Measurements from ENCODE around the gene FCRLA.
"Not testable (repeated sequence)": the region's sequence is repeated elsewhere in the genome, so short reads cannot be mapped to it uniquely, and the experiment has no call there.

Gene FCRLA, protein sequence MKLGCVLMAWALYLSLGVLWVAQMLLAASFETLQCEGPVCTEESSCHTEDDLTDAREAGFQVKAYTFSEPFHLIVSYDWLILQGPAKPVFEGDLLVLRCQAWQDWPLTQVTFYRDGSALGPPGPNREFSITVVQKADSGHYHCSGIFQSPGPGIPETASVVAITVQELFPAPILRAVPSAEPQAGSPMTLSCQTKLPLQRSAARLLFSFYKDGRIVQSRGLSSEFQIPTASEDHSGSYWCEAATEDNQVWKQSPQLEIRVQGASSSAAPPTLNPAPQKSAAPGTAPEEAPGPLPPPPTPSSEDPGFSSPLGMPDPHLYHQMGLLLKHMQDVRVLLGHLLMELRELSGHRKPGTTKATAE

GRCh38 chr1:161706482-161707347 is at the start of gene FCRLA:
FCRLA (plus strand) TSS chr1:161707229; CDS start chr1:161707265, 36 bp downstream.
- DNase-seq (ENCODE audit: low spot score) = peak; percentile 63

DNA sequence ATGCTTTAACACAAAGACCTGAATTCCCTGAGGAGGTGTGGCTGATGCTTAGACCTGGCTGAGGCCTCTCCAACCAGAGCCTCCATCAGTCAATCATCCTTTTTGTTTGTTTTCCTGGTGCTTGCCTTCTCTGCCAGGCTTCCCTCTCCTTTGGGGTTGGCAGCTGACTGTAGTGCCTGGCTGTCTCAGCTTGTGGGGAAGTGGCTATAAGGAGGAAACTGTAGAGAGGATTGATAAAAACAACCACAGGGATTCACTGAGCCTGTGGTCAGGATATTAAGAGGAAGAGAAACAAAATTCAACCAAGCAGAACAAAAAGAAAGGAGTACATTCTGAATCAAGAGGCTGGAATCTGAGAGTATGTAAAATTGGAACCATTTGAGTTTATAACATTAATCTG is 48.5 kb upstream of the FCRLA start:
- not testable (repeated sequence) for DNase-seq (ENCODE audit: low spot score)

DNA sequence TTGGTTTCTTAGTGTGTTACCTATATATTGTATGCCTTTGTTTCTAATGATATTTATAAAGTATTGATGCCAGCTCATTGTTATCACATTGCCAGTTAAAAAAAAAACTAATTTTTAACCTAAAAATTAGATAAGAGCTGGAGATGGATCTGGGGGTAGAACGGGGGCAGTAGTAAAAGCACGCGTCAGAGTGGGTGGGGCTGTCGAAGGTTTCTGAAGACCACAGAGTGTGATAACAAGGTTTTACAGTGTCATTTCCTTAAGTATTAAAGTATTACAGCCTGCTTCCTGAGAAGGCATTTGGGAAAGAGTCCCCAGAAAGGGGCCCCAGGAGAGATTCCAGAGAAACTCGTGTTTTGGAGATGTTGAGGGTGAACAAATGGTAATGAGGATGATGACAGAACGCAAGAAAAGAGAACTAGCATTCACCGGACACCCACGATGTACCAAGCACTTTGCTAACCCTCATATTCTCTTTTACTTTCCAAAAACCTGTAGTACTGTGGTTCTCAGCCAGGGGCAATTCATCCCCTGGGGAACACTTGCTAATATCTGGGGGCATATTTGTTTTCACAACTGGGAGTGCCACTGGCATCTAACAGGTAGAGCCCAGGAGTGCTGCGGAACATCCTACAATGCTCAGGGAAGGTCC is 45.2 kb upstream of the FCRLA start:
- DNase-seq (ENCODE audit: low spot score) = not testable (repeated sequence)

DNA sequence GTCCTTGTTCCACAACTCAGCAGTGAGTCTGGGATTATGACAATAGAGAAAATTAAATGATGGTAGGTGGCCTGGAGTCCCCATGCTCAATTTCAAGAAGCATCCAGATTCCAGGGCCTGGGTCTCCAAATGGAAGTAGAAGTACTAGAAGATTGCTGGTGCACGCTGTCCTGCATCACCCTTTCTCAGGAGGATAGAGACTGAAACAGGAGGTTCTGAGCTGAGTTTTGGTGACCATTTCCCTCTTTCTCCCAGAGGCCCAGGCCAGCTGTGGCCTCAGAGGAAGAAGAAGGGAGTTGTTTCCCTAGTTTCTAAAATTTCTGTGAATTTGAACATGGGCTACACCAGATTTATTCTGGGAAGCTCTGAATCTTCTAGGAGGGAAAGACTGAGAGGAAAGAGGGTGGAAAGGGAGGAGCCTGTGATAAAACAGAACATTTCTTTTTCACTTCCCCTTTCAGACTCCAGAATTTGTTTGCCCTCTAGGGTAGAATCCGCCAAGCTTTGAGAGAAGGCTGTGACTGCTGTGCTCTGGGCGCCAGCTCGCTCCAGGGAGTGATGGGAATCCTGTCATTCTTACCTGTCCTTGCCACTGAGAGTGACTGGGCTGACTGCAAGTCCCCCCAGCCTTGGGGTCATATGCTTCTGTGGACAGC is 44.2 kb upstream of the FCRLA start, which contains the start of gene FCGR2B:
Gene FCGR2B (plus strand): TSS at position 460 of the 656 bp plus-strand sequence. CDS start 99 bp downstream, at position 559.
- DNase-seq (ENCODE audit: low spot score) = not testable (repeated sequence)

DNA sequence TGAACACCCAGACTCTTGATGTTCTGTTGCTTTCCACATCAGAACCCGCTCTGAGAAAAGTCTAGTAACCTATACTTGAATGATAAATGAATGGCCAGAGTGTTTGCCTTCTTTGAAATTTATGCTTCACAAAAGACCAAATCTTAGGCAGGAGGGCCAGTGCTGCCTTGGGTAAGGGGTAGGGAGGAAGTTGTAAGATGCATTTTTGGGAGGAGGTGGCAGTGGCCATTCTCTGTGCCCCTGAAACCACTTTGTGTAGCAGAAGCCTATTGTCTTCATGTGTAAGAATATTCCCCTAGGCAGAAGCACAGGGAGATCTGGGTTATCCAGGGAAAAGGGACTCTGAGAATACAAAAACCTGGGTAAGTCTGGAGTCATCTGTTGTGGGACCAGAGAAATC is 43.5 kb upstream of the FCRLA start:
- DNase-seq (ENCODE audit: low spot score) = not testable (repeated sequence)

GRCh38 chr1:161664689-161665088 is 42.3 kb upstream of the FCRLA start:
- not testable (repeated sequence) for DNase-seq (ENCODE audit: low spot score)

- DNase-seq (ENCODE audit: low spot score) = not testable (repeated sequence)
Measured at GRCh38 chr1:161671045-161672020, 35.7 kb upstream of the FCRLA start.

GRCh38 chr1:161673437-161673836 is 33.6 kb upstream of the FCRLA start:
- DNase-seq (ENCODE audit: low spot score) = not testable (repeated sequence)

DNA sequence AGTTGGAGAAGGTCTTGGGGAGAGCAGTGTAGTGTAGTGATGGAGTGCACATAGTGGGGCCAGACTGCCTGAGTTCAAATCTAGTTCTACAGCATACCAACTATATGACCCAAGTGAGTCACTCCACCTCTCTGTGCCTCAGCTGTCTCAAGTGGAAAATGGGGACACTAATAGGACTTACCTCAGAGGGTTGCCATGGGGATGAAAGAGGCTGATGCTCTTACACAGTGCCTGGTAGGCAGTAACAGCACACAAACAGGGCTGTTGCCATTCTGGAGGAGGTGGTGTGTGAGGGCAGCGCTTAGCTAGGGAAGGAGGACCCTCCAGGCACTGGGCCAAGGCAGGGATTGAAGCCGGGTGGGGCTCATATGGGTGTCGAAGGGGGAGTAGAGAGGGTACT is 32.6 kb upstream of the FCRLA start:
- not testable (repeated sequence) for DNase-seq (ENCODE audit: low spot score)

DNA sequence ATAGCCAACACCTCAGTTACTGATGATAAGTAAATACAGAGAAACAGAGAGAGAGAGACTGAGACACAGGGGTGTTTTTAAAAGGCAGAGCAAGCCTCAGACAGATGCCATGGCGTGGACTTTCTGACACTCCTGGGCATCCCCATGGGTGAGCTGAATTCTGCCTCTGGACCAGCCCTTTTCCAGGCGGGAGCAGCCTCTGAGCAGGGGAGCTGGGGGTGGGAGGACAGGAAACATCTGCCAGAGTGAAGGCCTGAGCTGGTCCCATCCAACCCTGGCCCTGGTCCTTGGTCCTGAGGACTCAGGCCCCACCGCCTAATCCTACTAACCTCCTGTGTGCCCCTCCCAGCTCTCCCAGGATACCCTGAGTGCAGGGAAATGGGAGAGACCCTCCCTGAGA is 32.1 kb upstream of the FCRLA start:
- not testable (repeated sequence) for DNase-seq (ENCODE audit: low spot score)

- no peak for DNase-seq (ENCODE audit: low spot score)
Measured at GRCh38 chr1:161676441-161676840, 30.6 kb upstream of the FCRLA start.

DNA sequence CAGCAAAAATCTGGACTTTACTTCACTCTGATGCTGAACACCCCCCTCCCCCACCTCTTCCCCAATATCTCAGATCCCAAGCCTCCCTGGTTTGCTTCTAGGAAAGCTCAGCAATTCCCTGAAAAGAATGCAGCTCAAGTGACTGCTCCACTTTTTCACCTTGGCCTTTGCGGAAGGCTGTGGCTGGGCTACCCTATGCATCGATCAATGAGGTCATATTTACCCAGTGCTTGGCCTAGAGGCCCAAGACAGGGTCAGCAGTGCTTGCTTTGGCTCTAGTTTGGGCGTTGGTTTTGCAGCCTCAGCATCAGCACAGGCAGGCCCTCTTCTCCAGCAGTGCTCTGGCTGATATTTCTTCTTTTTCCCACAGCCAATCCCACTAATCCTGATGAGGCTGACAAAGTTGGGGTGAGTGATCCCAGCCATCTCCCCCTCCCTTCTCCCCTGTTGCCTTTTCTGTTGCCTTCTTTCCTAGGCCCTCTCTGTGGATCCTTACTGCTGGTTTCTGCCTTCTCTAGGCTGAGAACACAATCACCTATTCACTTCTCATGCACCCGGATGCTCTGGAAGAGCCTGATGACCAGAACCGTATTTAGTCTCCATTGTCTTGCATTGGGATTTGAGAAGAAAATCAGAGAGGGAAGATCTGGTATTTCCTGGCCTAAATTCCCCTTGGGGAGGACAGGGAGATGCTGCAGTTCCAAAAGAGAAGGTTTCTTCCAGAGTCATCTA is 29.9 kb upstream of the FCRLA start:
- no peak for DNase-seq (ENCODE audit: low spot score)

- DNase-seq (ENCODE audit: low spot score) = no peak
Measured at GRCh38 chr1:161678500-161678899, 28.5 kb upstream of the FCRLA start.

- no peak for DNase-seq (ENCODE audit: low spot score)
Measured at GRCh38 chr1:161681879-161682278, 25.1 kb upstream of the FCRLA start.

GRCh38 chr1:161688946-161689345 is 18.1 kb upstream of the FCRLA start:
- no peak for DNase-seq (ENCODE audit: low spot score)

DNA sequence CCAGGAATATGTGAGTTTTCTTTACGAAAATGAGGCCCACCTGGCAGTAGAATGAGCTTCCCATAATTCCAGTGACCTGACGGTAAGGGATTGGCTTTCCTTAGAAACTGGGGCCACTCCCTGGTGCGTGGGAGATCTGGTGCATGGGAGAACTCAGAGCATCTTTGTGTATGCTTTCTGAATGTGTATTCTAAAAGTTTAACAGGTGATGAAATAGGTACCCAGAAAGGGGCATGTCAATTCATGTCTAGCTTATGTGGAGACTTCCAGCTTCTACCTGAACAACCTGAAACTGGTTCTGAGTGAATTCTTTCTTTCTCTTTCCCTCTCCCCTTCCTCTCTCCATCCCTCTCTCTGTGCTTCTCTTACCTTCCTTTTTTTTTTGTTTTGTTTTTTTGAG is 15.2 kb upstream of the FCRLA start:
- DNase-seq (ENCODE audit: low spot score) = no peak

GRCh38 chr1:161693020-161693712 is 13.9 kb upstream of the FCRLA start:
- DNase-seq (ENCODE audit: low spot score) = not testable (repeated sequence)

GRCh38 chr1:161698302-161698701 is 8.7 kb upstream of the FCRLA start:
- DNase-seq (ENCODE audit: low spot score) = not testable (repeated sequence)

DNA sequence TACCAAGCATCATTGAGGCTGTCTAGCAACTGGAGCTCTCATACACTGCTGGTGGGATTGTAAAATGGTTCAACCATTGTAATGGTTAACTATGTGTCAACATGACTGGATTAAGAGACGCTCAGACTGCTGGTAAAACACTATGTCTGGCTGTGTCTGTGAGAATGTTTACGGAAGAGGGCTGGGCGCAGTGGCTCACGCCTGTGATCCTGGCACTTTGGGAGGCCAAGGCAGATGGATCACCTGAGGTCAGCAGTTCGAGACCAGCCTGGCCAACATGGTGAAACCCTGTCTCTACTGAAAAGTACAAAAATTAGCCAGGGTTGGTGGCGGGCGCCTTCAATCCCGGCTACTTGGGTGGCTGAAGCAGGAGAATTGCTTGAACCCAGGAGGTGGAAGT is 4.8 kb upstream of the FCRLA start:
- no peak for DNase-seq (ENCODE audit: low spot score)

Data from hepatic stellate cell (primary cell).